Measurements from ENCODE around the gene ANKRD10. TPM values are rescaled to one million over a fixed set of nuclear protein-coding genes. Genes with fewer than 3 reads are reported as not detected.

Gene ANKRD10
- total RNA-seq, 1 donor from 2014 or later = 157 TPM

GRCh38 chr13:110832531-110832930 is 82.3 kb downstream of the ANKRD10 start:
- DNase-seq (ENCODE audit: low read depth) (no peak), FAIRE-seq (no peak)
- no peak overlapping the region for H3K27ac Mint-ChIP-seq (ENCODE audit: unreplicated experiment)
- Histone ChIP-seq H3K4me2 (ENCODE audit: low read length) (no peak overlapping the region), H3K36me3 (ENCODE audit: insufficient read depth, low read length) (no peaks in the 10 kb centered on the region), H3K4me3 (ENCODE audit: insufficient read depth, low read depth, low read length) (no peak overlapping the region), H3K9me3 (ENCODE audit: insufficient read depth, low read depth, low read length) (no peaks in the 10 kb centered on the region), H3K27me3 (ENCODE audit: insufficient read depth, low read length) (peaks cover 10% of the 10 kb centered on the region), H3K9ac (ENCODE audit: low read length) (no peak overlapping the region), H3K27ac (ENCODE audit: low read depth, low read length) (no peak overlapping the region), H2AFZ (ENCODE audit: low read depth, low read length) (no peak overlapping the region), H3K4me1 (ENCODE audit: insufficient read depth, low read length) (peaks cover 4% of the 10 kb centered on the region), H4K20me1 (ENCODE audit: insufficient read depth, low read length) (no peaks in the 10 kb centered on the region), H3K79me2 (ENCODE audit: insufficient read depth, low read length) (no peaks in the 10 kb centered on the region)
- H3K36me3 Mint-ChIP-seq (ENCODE audit: low read depth, unreplicated experiment) = no peaks in the 10 kb centered on the region
- H3K4me3 Mint-ChIP-seq (ENCODE audit: unreplicated experiment) = no peak overlapping the region
- H3K27me3 Mint-ChIP-seq (ENCODE audit: low read depth, unreplicated experiment) = peaks cover 18% of the 10 kb centered on the region
- H3K4me1 Mint-ChIP-seq (ENCODE audit: low read depth, unreplicated experiment) = peaks cover 18% of the 10 kb centered on the region
- no peak for TF ChIP-seq CTCF (IDR thresholded peaks at IDR 0.05; ENCODE audit: insufficient read depth, low read depth, low read length)
- TF ChIP-seq EZH2 (IDR thresholded peaks at IDR 0.05; ENCODE audit: insufficient read depth, low read length) = no peak
- no peaks in the 10 kb centered on the region for H3K9me3 Mint-ChIP-seq (ENCODE audit: unreplicated experiment)

GRCh38 chr13:110832205-110832479 is 82.7 kb downstream of the ANKRD10 start:
- TF ChIP-seq CTCF (IDR thresholded peaks at IDR 0.05; ENCODE audit: insufficient read depth, low read depth, low read length) (no peak), EZH2 (IDR thresholded peaks at IDR 0.05; ENCODE audit: insufficient read depth, low read length) (no peak)
- Mint-ChIP-seq H3K4me3 (ENCODE audit: unreplicated experiment) (no peak overlapping the region), H3K4me1 (ENCODE audit: low read depth, unreplicated experiment) (peaks cover 15% of the 10 kb centered on the region), H3K27me3 (ENCODE audit: low read depth, unreplicated experiment) (peaks cover 18% of the 10 kb centered on the region), H3K9me3 (ENCODE audit: unreplicated experiment) (no peaks in the 10 kb centered on the region), H3K36me3 (ENCODE audit: low read depth, unreplicated experiment) (no peaks in the 10 kb centered on the region), H3K27ac (ENCODE audit: unreplicated experiment) (no peak overlapping the region)
- no peak overlapping the region for H3K27ac ChIP-seq (ENCODE audit: low read depth, low read length)
- no peaks in the 10 kb centered on the region for H3K9me3 ChIP-seq (ENCODE audit: insufficient read depth, low read depth, low read length)
- no peak for FAIRE-seq
- H2AFZ ChIP-seq (ENCODE audit: low read depth, low read length) = no peak overlapping the region
- no peaks in the 10 kb centered on the region for H3K79me2 ChIP-seq (ENCODE audit: insufficient read depth, low read length)
- no peak overlapping the region for H3K4me2 ChIP-seq (ENCODE audit: low read length)
- peaks cover 10% of the 10 kb centered on the region for H3K27me3 ChIP-seq (ENCODE audit: insufficient read depth, low read length)
- peaks cover 4% of the 10 kb centered on the region for H3K4me1 ChIP-seq (ENCODE audit: insufficient read depth, low read length)
- H3K9ac ChIP-seq (ENCODE audit: low read length) = no peak overlapping the region
- no peaks in the 10 kb centered on the region for H4K20me1 ChIP-seq (ENCODE audit: insufficient read depth, low read length)
- H3K4me3 ChIP-seq (ENCODE audit: insufficient read depth, low read depth, low read length) = no peak overlapping the region
- DNase-seq (ENCODE audit: low read depth) = no peak
- H3K36me3 ChIP-seq (ENCODE audit: insufficient read depth, low read length) = no peaks in the 10 kb centered on the region

GRCh38 chr13:110831437-110832204 is 83.2 kb downstream of the ANKRD10 start:
- peaks cover 9% of the 10 kb centered on the region for H3K4me1 Mint-ChIP-seq (ENCODE audit: low read depth, unreplicated experiment)
- peaks cover 19% of the 10 kb centered on the region for H3K27me3 Mint-ChIP-seq (ENCODE audit: low read depth, unreplicated experiment)
- H3K36me3 Mint-ChIP-seq (ENCODE audit: low read depth, unreplicated experiment) = no peaks in the 10 kb centered on the region
- Histone ChIP-seq H3K36me3 (ENCODE audit: insufficient read depth, low read length) (no peaks in the 10 kb centered on the region), H3K9me3 (ENCODE audit: insufficient read depth, low read depth, low read length) (no peaks in the 10 kb centered on the region), H3K79me2 (ENCODE audit: insufficient read depth, low read length) (no peaks in the 10 kb centered on the region), H3K9ac (ENCODE audit: low read length) (no peak overlapping the region), H3K27me3 (ENCODE audit: insufficient read depth, low read length) (peaks cover 10% of the 10 kb centered on the region), H2AFZ (ENCODE audit: low read depth, low read length) (no peak overlapping the region), H3K4me3 (ENCODE audit: insufficient read depth, low read depth, low read length) (no peak overlapping the region), H3K4me1 (ENCODE audit: insufficient read depth, low read length) (peaks cover 4% of the 10 kb centered on the region), H4K20me1 (ENCODE audit: insufficient read depth, low read length) (no peaks in the 10 kb centered on the region), H3K27ac (ENCODE audit: low read depth, low read length) (no peak overlapping the region), H3K4me2 (ENCODE audit: low read length) (no peak overlapping the region)
- DNase-seq (ENCODE audit: low read depth) (no peak), FAIRE-seq (no peak)
- no peak overlapping the region for H3K27ac Mint-ChIP-seq (ENCODE audit: unreplicated experiment)
- no peaks in the 10 kb centered on the region for H3K9me3 Mint-ChIP-seq (ENCODE audit: unreplicated experiment)
- TF ChIP-seq EZH2 (IDR thresholded peaks at IDR 0.05; ENCODE audit: insufficient read depth, low read length) = no peak
- TF ChIP-seq CTCF (IDR thresholded peaks at IDR 0.05; ENCODE audit: insufficient read depth, low read depth, low read length) = no peak
- no peak overlapping the region for H3K4me3 Mint-ChIP-seq (ENCODE audit: unreplicated experiment)
